HUDEP-2 (cell line): ENCODE measurements around the gene ESF1.
A peak's percentile ranks its signal among the peaks of the same experiment; 100 is the strongest.

Experiments used
- DNase-seq, 76 experiments: peaks; one replicate each; lab custom pipeline; 2025; ENCODE audit not compliant: unreplicated experiment in 76 of 76; lab: John Stamatoyannopoulos, UW

The ESF1 gene

GRCh38 chr20:13784893-13785715, at the start of gene ESF1, which contains the start of gene NDUFAF5:
TSS of gene ESF1 (minus strand) at chr20:13784919. CDS start at chr20:13783140, 1,779 bp downstream.
TSS of gene NDUFAF5 (plus strand) at chr20:13785028. CDS start at chr20:13785069, 41 bp downstream.
- DNase-seq: peak; percentile 26 to 96 (median 88)

DNA sequence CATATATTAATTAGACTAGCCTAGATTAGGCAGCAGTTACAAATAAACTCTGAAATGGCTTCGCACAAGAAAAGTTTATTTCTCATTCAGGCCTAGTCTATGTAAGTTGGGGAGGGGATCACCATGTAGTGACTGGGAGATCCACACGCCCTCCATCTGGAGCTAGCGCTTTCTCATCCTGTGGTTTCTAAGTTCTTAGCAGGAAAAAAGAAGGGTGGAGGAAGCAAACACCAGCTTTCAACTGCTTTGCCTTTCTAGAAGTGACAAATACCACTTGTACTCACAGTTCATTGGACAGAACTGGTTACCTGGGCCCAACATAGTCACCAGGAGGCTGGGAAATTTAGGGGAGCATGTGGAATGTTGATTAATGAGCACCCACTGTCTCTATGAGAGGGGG, 46.8 kb upstream of the ESF1 start:
- no peak for DNase-seq

GRCh38 chr20:13825465-13825864, 40.7 kb upstream of the ESF1 start:
- no peak for DNase-seq

DNA sequence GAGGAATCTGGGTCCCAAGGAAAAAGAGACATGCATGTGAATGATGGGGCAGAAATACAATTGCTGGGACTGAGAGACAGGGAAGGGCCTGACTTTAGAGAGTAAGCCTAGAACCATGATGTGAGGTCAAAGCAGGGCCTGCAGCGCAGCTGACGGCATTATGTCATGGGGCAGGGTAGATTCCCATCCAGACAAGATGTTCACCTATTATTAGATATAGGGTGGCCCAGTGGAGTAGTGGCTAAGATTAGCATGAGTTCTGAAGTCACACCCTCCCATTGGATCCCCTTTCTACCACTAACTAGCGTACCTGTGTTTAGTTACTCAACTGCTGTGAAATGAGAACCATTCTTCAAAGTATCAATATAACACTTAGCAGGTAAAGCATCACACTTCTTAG, 39.7 kb upstream of the ESF1 start:
- no peak for DNase-seq

DNA sequence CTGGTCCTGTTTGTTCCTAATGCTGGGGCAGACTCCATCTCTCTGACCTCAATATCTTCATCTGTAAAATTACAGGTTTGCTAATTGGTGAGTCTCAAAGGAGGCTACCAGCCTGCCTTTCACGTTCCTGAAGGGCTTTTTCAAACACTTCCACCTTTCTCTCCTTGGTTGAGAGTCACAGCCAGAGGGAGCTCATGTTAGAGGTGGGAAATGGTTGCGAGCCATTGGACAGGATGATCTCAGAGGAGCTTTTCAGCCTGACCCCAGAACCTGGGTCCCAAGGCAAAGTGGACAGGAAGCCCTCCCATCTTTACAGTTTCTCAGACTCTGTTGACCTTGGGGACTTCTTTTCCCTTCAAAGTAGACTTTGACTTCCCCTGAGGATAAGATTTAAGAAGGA, 37.7 kb upstream of the ESF1 start:
- DNase-seq: no peak

DNA sequence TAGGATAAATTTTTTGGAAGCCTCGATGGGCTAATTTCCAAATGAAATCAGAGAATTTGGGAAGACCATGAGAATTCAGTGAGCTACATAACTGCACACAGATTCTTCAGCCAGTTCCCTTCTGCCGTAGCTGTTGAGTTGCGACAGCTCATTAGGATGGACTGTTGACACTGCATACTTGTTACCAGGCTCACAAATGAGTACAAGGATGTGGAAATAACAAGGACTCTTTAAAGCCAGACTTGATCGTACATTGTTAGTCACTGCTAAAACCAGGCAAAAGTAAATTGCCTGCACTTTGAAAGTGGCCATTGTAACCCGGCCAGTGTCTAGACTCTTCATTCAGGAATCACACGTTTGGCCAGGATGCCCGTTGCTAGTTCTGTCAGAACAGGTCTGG, 37.2 kb upstream of the ESF1 start:
- no peak for DNase-seq

DNA sequence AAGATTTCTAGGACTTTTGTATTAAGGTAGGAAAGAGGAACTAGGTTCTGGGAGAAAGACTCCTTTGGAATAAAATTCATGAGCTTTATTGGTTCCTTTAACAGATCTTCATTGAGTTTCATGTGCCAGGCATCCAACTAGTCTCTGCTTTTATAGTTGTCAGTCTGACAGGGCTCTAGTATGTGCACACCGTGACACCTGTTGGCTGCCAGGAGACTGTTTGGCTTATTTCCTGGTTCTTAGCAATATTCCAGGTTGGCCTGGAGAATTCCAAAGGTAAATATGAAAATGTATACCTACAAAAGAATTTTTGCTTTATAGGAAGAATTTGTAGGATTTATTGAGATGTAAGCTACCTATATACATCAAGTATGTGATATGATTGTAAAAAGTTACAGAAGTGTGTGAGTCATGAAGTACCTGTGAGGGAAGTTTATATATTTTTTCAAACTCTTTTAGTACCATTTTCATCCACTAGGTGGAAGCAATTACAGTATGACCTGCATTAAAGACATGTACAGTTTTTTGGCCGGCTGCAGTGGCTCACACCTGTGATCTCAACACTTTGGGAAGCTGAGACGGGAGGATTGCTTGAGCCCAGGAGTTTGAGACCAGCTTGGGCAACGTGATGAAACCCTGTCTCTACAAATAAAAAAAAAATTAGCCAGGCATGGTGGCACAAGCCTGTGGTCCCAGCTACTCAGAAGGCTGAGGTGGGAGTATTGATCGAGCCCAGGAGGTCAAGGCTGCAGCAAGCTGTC, 35.3 kb upstream of the ESF1 start:
- peak in 21 of 76 experiments; percentile 1 to 52 (median 12) for DNase-seq

DNA sequence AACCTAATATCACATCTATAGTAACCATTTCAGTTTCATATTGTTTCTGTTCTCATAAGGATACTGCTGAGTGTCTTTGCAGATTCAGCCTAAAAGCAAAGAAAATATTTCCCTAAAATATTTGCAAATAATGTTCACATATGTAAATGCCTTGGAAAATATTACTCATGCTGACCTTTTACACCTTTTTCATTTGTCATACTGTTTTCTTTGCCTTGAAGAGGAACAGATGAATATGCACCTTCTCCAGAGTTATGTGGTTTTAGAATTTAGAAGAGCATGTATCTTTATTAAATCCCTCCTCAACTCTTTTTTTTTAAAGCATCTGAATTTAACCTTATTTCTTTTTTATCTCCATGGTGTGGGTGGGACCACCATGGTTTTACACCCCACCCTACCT, 32.6 kb upstream of the ESF1 start:
- DNase-seq: no peak

DNA sequence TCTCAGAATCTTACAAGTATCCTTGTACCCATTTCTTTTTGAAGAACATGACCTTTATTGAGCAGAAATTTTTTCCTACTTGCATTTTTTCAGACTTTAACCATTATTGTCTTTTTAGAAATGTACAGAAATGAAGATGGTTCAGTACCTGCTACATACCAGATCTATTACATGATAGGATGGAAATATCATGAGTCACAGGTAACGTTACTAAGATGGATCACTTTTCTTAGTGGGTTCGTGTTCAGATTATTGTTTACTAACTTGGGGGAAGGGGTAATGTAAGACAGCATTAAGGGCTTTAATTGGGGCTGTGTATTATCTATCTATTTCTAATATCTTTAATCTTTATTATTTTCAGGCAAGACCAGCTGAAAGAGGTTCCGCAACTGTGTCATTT, 32.0 kb upstream of the ESF1 start:
- no peak for DNase-seq

GRCh38 chr20:13814672-13815071, 30.0 kb upstream of the ESF1 start:
- DNase-seq: no peak

DNA sequence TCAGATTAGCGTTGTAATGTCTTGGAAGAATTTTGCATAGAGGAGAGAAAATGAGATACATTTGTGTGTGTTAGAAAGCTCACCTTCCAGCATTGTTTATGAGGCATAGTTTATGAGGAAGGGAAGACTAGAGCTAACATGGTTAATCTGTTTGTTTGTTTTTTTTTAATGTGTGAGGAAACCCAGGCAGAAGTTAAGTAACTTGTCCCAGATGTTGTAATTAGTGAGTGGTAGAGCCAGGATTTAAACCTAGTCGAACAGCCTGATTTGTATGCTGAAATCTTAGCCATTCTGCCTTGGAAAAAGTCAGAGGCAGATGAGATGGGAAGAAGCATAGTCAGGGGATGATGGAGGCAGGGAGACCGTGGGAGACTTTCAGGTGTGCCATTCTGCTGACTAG, 29.2 kb upstream of the ESF1 start:
- DNase-seq: no peak

- DNase-seq: no peak
Measured at GRCh38 chr20:13810446-13810845, 25.7 kb upstream of the ESF1 start.

GRCh38 chr20:13809855-13810254, 25.1 kb upstream of the ESF1 start:
- DNase-seq: no peak

DNA sequence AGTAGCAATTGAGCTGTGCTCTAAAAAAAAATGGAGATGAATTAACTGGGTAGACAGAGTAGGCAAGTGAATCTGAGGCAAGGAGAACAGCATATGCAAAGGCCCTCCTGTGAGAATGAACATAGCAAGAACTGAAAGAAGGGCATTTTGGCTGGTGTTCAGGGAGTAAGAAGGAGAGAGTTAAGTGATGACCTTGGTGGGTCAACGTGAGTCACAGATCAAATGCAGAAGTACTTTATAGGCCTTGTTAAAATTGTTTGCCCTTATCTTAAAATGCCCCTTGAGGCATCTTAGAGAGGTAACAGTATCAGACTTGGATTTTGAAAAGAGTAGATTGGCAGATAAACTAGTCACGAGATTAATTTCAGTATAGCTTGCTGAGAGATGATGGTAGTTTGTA, 24.7 kb upstream of the ESF1 start:
- peak in 2 of 76 experiments; percentile 4 to 8 for DNase-seq

- peak in 55 of 76 experiments; percentile 9 to 75 (median 32) for DNase-seq
Measured at GRCh38 chr20:13800728-13801134, 16.0 kb upstream of the ESF1 start.

GRCh38 chr20:13799974-13800373, 15.3 kb upstream of the ESF1 start:
- DNase-seq: no peak

DNA sequence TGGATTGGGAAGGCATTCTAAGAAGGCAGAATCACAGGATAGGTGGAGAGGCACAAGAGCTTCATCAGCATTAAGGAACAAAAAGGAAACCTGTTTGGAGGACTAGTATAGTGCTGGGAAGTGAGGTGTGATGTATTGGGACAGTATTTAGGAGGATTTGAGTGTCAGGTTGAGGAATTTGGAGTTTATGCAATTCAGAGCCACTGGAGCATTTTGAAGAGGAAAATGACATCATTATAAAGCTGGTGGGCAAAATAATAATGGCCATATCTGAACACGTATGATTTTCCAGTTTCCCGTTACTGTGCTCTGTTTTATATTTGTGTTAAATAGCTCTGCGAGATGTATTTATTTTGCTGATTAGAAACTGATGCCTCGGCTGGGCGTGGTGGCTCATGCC, 14.3 kb upstream of the ESF1 start:
- no peak for DNase-seq

GRCh38 chr20:13794667-13795066, 9.9 kb upstream of the ESF1 start:
- no peak for DNase-seq

DNA sequence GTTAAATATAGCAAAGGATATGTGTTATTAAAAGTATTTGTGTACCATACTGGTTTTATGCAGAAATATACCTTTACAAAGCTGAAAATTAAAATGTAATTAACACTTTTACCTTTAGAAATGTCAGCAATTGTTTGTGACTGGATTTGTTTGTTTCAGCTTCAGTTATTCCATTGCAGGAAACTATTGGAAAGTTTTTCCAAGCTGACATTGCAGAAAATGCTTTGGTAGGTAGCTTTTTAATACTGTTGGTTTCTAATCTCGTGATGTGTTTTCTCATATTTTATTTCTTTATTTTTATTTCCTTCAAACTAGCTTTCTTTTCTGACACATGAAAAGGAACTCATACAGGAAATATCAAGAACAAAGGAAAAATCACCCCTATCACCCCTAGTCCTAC, 8.3 kb upstream of the ESF1 start:
- DNase-seq: no peak

GRCh38 chr20:13791540-13792459, 7.1 kb upstream of the ESF1 start:
- no peak for DNase-seq

DNA sequence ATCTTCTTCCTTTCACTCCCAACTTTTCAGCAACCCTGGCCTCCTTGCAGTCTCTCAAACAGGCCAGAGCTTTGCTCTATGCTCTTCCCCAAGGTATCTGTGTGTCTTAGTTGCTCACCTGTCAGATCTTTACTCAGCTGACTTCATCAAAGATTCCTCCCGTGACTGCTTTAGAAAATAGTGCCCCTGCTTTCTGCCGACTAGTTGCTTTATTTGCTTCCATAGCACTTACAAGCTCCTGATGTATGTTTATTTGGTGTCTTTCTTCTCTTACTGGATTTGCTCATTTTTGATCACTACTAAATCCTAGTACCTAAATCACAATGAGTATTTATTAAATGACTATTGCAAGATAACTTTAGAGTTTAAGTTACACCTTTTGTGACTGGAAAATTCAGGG, 6.0 kb upstream of the ESF1 start:
- no peak for DNase-seq
